GM18909 (cell line): Measurements from ENCODE around the gene DEFB113.

Experiments used
- ATAC-seq: cut with Tn5 transposase; IDR thresholded peaks from one replicate; pipeline ENCODE4 v1.9.1; 2021; ENCODE audit warnings: mild to moderate bottlenecking; ENCODE audit not compliant: unreplicated experiment, poor library complexity

DEFB113 gene

DNA sequence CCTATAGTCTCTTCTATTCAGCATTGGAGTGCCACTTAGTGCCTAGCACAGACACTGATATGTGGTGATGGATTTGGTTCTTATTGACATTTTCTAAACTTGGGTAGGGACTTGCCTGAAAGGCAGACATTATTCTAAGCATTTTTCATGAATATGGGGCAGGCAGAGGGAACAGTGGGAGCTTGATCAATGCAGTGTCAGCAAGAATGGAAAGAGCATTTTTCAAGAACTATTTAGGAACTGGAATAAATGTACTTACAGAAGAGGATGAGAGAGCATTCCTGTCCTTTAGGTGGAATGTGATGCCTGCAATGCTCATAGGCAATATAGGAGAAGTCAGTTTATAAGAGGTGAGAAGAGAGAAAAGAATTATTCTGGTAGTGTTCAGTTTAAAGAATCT is 31.6 kb downstream of the DEFB113 start:
- ATAC-seq = no peak

DNA sequence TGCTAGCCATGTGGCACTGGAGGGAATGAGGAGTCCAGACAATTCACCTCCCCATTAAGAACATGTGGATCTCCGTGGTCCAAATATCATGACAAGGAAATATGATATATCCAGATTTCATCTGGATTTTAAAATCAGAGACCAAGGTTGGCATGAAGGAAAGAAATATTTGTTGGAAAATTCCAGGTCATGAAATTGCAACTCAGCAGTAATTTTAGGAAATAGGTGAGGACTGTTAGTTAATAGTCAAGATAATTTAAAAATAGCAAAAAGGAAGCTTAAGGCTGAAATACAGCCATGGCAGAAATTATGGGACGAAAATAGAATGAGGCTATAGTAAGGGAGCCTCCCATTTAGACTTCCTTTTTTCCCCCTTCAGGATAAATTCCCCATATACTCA is 32.4 kb downstream of the DEFB113 start:
- no peak for ATAC-seq

DNA sequence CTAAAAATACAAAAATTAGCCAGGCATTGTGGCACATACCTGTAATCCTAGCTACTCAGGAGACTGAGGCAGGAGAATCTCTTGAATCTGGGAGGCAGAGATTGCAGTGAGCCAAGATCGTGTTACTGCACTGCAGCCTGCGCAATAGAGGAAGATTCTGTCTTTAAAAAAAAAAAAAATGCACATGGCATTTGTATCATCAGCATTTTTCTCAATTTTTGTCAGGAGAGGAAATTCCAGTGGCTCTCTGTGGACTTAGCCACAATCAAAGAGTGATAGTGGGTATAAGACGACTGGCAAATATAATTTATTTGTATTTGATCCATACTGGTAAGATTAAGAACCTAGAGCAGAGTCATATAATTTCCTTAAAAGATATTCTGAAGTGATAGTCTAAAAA is 34.0 kb downstream of the DEFB113 start:
- ATAC-seq = no peak

DNA sequence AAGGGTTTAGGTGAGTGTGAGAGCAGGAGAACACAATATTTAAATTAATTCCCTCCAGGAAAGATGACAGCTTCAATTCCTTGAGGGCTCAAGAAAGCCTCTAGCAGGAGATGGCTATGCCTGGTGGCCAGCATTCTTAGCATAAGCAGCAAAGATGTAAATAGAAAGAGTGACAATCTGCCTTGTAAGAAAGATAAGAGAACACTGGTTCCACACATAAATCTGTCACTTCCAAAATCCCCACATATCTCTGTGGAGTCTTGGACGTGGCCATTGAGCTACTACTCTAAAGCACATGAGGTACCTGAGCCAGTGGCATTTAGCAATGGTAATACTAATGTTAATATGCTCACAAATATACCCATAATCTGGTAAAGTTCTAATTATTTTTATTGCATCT is 34.7 kb downstream of the DEFB113 start:
- no peak for ATAC-seq

DNA sequence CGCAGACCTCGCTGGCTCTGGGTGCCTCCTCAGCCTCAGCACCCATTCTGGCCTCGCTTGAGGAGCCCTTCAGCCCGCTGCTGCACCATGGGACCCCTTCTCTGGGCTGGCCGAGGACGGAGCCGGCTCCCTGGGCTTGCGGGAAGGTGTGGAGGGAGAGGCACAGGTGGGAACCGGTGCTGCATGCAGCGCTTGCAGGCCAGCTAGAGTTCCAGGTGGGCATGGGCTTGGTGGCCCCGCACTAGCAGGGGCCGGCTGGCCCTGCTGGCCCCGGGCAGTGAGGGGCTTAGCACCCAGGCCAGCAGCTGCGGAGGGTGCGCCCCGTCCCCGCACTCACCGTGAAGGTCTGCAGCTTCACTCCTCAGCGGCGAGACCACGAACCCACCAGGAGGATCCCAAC is 35.9 kb downstream of the DEFB113 start:
- no peak for ATAC-seq

DNA sequence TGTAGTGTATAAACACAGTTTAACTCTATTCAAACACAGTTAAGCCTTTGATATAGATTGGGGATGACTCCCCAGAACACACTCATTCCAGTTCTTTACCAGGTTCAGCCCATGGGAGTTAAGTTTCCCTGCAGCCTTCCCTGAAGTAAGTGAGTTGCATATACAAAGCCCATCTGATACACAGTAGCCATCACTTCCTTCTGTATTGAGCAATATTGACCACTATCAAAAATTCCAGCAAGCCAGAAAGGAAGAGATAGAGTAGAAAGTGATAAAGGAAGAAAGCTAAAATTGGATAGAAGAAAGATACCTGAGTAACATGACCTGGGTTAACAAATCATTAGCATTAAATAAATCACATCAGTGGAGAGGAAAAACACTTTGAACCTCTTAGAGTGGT is 40.1 kb downstream of the DEFB113 start:
- no peak for ATAC-seq

DNA sequence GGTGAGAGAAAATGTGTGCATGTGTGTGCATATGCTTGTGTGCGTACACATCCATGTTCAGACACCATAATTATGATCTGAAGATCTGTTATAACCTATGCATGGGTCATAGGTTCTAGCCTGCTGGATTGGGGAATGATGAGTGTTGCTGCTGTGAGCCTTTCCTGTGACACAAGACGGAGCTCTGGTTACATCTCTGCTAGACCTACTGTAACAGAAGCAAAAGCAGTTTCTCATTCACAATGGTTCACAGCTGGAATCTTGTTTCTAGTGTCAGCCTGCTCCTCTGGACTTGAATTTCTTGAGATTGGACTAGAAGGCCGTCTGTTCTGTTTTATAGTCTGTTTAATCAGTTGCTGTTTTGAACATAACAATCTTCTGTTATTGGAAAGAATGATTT is 45.6 kb downstream of the DEFB113 start:
- no peak for ATAC-seq

DNA sequence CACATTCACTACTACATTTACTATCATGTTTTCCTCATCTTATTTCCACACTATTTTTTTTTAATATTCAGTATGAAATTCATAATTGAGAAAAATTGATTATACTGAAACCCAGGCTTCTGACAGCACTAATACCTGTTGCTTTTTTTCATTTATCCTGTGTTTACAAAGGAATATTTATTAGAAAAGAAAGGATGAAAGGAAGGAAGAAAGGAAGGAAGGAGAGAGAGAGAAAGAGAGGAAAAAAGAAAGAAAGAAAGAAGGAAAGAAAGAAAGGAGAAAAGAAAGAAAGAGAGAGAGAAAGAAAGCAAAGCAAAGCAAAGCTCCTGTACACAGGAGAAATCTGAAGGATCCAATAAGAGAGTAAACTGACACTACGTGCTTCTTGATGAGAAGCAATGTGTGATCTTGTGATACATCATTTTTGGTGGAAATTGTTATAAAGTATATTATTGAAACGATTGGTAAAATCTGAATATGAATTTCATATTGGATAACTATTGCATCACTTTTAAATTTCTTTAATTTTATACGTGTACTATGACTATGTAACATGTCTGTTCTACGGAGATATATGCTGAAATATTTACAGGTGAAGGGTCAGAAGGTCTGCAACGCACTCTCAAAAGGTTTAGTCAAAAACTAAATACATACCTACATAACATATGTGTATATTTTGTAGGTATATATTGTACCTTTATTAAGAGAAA is 49.3 kb downstream of the DEFB113 start:
- ATAC-seq = no peak

DNA sequence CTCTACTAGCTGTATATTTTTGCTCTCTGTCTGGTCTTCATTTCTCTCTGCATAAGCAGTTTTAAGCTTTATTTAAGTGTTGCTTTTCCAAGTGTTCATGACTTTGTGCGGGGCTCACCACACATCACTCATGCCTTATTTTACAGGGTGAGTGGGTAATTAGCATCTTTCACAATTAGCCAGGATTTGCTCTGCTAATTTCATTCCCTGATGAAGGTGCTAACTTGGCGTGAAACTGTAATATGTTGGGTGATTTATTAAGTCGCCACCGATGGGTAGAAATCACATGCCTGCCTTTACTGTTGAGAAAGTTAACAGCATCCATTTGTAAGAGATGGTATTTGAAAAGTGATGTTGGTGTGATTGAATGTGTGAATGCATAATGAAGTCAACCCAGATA is 50.2 kb downstream of the DEFB113 start:
- no peak for ATAC-seq

DNA sequence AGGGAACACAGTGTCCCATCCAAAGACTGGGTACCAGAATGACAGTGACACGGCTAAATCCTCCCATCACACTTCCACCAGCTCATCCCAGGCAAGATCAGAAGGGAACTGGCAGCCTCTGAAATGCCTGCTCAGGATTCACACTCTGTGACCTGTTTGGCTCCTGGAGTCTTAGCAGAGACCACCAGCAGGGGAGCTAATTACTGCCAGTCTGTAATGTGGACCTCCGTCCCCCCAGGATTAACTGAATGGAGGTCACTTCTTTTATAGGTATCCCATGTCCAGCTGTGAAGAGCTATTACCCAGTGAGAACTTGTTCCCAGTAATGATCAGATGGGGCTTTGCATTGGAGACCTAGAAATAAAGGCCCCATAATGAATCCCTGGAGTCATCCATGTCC is 50.6 kb downstream of the DEFB113 start:
- ATAC-seq = no peak
